ENCODE data around the gene GNG2. TPM values are rescaled to one million over a fixed set of nuclear protein-coding genes. Genes with fewer than 3 reads are reported as not detected.

GNG2 gene
- total RNA-seq, 1 experiment from 2014 or later = 7.0 TPM

GRCh38 chr14:51867741-51868140 is 7.3 kb downstream of the GNG2 start:
- no CpG with 5 or more reads among the region's 2 CpGs for WGBS (ENCODE audit: extremely low coverage, insufficient read length, low lambda C conversion rate)
- no peaks in the 10 kb centered on the region for H3K9me3 Mint-ChIP-seq
- H2AK5ac ChIP-seq (ENCODE audit: insufficient read length, low read length) = no peak overlapping the region
- no peaks in the 10 kb centered on the region for H3K9me3 ChIP-seq (ENCODE audit: control insufficient read depth, low read depth, low read length)
- H3K23me2 ChIP-seq (ENCODE audit: insufficient read length, low read depth, low read length, poor library complexity, severe bottlenecking) = no peaks in the 10 kb centered on the region
- H3K23ac ChIP-seq (ENCODE audit: insufficient read length, low read depth, low read length) = no peak overlapping the region
- peaks cover 8 to 12% of the 10 kb centered on the region in 2 experiments for H3K4me1 Mint-ChIP-seq
- H2BK15ac ChIP-seq (ENCODE audit: low read depth, low read length) = no peak overlapping the region
- no peaks in the 10 kb centered on the region for H3K27me3 ChIP-seq (ENCODE audit: insufficient read depth, low read length)
- no peak for DNase-seq
- no peak overlapping the region for H4K8ac ChIP-seq (replicated peaks; ENCODE audit: insufficient read length, low read depth, low read length)
- no peak overlapping the region for H3K56ac ChIP-seq (ENCODE audit: insufficient read length, low read depth, low read length)
- no peak overlapping the region for H2BK20ac ChIP-seq (ENCODE audit: low read depth, low read length, poor library complexity, severe bottlenecking)
- H4K91ac ChIP-seq (ENCODE audit: insufficient read length, low read depth, low read length) = no peak overlapping the region
- no peak overlapping the region for H2BK120ac ChIP-seq (ENCODE audit: low read depth, low read length, poor library complexity, severe bottlenecking)
- H3K79me2 ChIP-seq (ENCODE audit: insufficient read depth, low read length) = no peaks in the 10 kb centered on the region
- no peaks in the 10 kb centered on the region for H3K36me3 Mint-ChIP-seq (ENCODE audit: insufficient read depth in 1 of 3, low read depth in 3 of 3)
- no peak overlapping the region for H2BK5ac ChIP-seq (ENCODE audit: insufficient read length, low read length)
- H3K79me1 ChIP-seq (ENCODE audit: insufficient read depth, low read depth, low read length, poor library complexity, severe bottlenecking) = no peaks in the 10 kb centered on the region
- no peak overlapping the region for H3K4ac ChIP-seq (ENCODE audit: low read depth, low read length)
- no peak overlapping the region for H4K5ac ChIP-seq (ENCODE audit: insufficient read length, low read depth, low read length)
- H2AFZ ChIP-seq (ENCODE audit: low read length) = no peak overlapping the region
- H3K14ac ChIP-seq (ENCODE audit: insufficient read depth, low read length) = no peak overlapping the region
- peaks cover 14% of the 10 kb centered on the region for H3K27me3 Mint-ChIP-seq (ENCODE audit: low read depth)
- TF ChIP-seq CTCF (conservative IDR thresholded peaks at IDR 0.05) = no peak
- H3K27ac Mint-ChIP-seq = no peak overlapping the region
- no peaks in the 10 kb centered on the region; the same call in 1 of the 2 replicates for H3K4me1 ChIP-seq (ENCODE audit: insufficient read depth, low read length)
- no peaks in the 10 kb centered on the region for H4K20me1 ChIP-seq (ENCODE audit: control insufficient read depth, insufficient read depth, insufficient read length)
- H3K4me3 Mint-ChIP-seq = no peak overlapping the region
- no peak overlapping the region for H3K9ac ChIP-seq (ENCODE audit: extremely low read depth, insufficient read length, low read length)
- no peak overlapping the region for H3K4me2 ChIP-seq (ENCODE audit: insufficient read depth, insufficient read length, low read length)
- H3K18ac ChIP-seq (ENCODE audit: insufficient read length, low read depth, low read length) = no peak overlapping the region
- no peak overlapping the region for H2BK12ac ChIP-seq (ENCODE audit: insufficient read length, low read depth, low read length)
- H3K27ac ChIP-seq (ENCODE audit: insufficient read length, low read depth, low read length) = no peak overlapping the region
- H3T11ph ChIP-seq (ENCODE audit: low read length) = no peak overlapping the region
